ENCODE data around the gene FAM135A.

DNA sequence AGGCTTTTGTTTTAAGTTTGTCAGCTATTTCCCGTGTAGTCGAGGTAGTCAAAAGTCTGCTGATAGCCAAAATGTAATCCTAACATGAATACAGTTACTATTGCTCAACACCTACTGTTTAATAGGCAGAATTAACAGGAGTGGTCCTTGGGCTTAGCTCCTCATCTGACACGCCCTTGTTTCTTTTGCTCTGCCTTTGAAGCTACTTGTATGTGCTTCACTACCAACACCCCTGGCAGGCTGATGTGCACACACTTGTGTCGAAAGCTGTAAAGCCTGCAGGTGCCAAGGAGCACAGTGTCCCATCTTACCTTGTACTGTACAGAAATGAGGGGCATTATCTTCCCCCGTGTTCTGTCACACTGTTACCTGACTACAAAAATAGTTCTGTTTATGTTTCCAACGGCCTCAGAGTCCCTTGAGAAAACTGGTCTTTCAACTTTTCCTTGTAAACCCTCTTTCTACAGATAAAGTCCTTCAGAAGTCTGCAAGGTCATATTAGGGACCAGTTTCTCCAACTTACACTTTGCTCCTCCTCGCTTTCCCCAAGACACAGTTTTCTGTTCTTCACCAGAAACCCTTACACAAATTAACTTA is 162.7 kb downstream of the FAM135A start:
- TF ChIP-seq, protein P1, sequence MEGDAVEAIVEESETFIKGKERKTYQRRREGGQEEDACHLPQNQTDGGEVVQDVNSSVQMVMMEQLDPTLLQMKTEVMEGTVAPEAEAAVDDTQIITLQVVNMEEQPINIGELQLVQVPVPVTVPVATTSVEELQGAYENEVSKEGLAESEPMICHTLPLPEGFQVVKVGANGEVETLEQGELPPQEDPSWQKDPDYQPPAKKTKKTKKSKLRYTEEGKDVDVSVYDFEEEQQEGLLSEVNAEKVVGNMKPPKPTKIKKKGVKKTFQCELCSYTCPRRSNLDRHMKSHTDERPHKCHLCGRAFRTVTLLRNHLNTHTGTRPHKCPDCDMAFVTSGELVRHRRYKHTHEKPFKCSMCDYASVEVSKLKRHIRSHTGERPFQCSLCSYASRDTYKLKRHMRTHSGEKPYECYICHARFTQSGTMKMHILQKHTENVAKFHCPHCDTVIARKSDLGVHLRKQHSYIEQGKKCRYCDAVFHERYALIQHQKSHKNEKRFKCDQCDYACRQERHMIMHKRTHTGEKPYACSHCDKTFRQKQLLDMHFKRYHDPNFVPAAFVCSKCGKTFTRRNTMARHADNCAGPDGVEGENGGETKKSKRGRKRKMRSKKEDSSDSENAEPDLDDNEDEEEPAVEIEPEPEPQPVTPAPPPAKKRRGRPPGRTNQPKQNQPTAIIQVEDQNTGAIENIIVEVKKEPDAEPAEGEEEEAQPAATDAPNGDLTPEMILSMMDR (tag by site-specific recombination; IDR thresholded peaks at IDR 0.05): no peak
- TF ChIP-seq ZNF23 (tag by site-specific recombination; IDR thresholded peaks at IDR 0.05; ENCODE audit: borderline replicate concordance) (no peak), ZNF701 (tag by site-specific recombination; IDR thresholded peaks at IDR 0.05) (no peak), ZNF16 (tag by site-specific recombination; IDR thresholded peaks at IDR 0.05; ENCODE audit: low read depth) (no peak), ZNF274 (IDR thresholded peaks at IDR 0.05; ENCODE audit: low read length) (no peak), ZNF274 (tag by site-specific recombination; IDR thresholded peaks at IDR 0.05; ENCODE audit: borderline replicate concordance) (no peak), ZNF473 (tag by site-specific recombination; IDR thresholded peaks at IDR 0.05) (no peak), ZNF175 (tag by site-specific recombination; IDR thresholded peaks at IDR 0.05) (no peak), ZNF114 (tag by site-specific recombination; IDR thresholded peaks at IDR 0.05) (no peak)
- TF ChIP-seq, protein P2, sequence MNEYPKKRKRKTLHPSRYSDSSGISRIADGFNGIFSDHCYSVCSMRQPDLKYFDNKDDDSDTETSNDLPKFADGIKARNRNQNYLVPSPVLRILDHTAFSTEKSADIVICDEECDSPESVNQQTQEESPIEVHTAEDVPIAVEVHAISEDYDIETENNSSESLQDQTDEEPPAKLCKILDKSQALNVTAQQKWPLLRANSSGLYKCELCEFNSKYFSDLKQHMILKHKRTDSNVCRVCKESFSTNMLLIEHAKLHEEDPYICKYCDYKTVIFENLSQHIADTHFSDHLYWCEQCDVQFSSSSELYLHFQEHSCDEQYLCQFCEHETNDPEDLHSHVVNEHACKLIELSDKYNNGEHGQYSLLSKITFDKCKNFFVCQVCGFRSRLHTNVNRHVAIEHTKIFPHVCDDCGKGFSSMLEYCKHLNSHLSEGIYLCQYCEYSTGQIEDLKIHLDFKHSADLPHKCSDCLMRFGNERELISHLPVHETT (tag by site-specific recombination; IDR thresholded peaks at IDR 0.05): no peak
- TF ChIP-seq, protein P3, sequence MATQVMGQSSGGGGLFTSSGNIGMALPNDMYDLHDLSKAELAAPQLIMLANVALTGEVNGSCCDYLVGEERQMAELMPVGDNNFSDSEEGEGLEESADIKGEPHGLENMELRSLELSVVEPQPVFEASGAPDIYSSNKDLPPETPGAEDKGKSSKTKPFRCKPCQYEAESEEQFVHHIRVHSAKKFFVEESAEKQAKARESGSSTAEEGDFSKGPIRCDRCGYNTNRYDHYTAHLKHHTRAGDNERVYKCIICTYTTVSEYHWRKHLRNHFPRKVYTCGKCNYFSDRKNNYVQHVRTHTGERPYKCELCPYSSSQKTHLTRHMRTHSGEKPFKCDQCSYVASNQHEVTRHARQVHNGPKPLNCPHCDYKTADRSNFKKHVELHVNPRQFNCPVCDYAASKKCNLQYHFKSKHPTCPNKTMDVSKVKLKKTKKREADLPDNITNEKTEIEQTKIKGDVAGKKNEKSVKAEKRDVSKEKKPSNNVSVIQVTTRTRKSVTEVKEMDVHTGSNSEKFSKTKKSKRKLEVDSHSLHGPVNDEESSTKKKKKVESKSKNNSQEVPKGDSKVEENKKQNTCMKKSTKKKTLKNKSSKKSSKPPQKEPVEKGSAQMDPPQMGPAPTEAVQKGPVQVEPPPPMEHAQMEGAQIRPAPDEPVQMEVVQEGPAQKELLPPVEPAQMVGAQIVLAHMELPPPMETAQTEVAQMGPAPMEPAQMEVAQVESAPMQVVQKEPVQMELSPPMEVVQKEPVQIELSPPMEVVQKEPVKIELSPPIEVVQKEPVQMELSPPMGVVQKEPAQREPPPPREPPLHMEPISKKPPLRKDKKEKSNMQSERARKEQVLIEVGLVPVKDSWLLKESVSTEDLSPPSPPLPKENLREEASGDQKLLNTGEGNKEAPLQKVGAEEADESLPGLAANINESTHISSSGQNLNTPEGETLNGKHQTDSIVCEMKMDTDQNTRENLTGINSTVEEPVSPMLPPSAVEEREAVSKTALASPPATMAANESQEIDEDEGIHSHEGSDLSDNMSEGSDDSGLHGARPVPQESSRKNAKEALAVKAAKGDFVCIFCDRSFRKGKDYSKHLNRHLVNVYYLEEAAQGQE (tag by site-specific recombination; IDR thresholded peaks at IDR 0.05): no peak

Measured in HEK293 (cell line).